Caco-2 (cell line): ENCODE results near the gene CDH16. TPM values are rescaled to one million over a fixed set of nuclear protein-coding genes. Genes with fewer than 3 reads are reported as not detected.

ENCODE experiments used
- BruUV-seq: library from RNA; stranded (reverse); fragments of 400-500 nt; replicated peaks from 2 replicates; lab custom pipeline; 2021; lab: Mats Ljungman, UMichigan
- CTCF ChIA-PET: fragments of 300-600 bp; sonication (Branson Sonifier 250); formaldehyde crosslinking; loops from one replicate; lab custom pipeline; 2022; ENCODE audit warnings: antibody characterized with exemption; lab: Charles Lee
- POLR2A ChIA-PET: fragments of 300-600 bp; sonication (Branson Sonifier 250); formaldehyde crosslinking; loops from one replicate; lab custom pipeline; 2022; ENCODE audit warnings: antibody characterized with exemption; lab: Charles Lee
- DNase-seq, 2 experiments: peaks; one replicate each; pipeline versions ENCODE4 v3.0.0 to v3.0.0-alpha.2; 2020 to 2022
- H3K27me3 ChIP-seq: replicated peaks from 2 replicates; pipeline ENCODE4 v1.6.0; 2011; ENCODE audit warnings: low read length; ENCODE audit not compliant: control insufficient read depth, insufficient read depth
- H3K36me3 ChIP-seq: 2 replicates; pipeline ENCODE4 v1.5.1; 2011; ENCODE audit warnings: low read length; ENCODE audit not compliant: control insufficient read depth, insufficient read depth
- H3K4me1 ChIP-seq: fragments of 250-450 bp; sonication (Bioruptor Pico); 2 replicates; pipeline ENCODE4 v1.5.1; 2020; ENCODE audit warnings: mild to moderate bottlenecking
- H3K4me3 ChIP-seq: 2 replicates; pipeline ENCODE4 v1.5.1; 2011; ENCODE audit warnings: low read depth, mild to moderate bottlenecking, control low read depth, low read length
- H3K9me3 ChIP-seq: fragments of 250-450 bp; sonication (Bioruptor Pico); 2 replicates; pipeline ENCODE4 v1.5.1; 2020; ENCODE audit warnings: mild to moderate bottlenecking, moderate library complexity
- H3K27ac Mint-ChIP-seq: one replicate; pipeline ENCODE4 v1.8.0; 2022; ENCODE audit warnings: mixed read lengths; ENCODE audit not compliant: unreplicated experiment
- H3K27me3 Mint-ChIP-seq: one replicate; pipeline ENCODE4 v1.8.0; 2022; ENCODE audit warnings: mixed read lengths; ENCODE audit not compliant: insufficient read depth, unreplicated experiment
- H3K36me3 Mint-ChIP-seq: one replicate; pipeline ENCODE4 v1.8.0; 2022; ENCODE audit warnings: mild to moderate bottlenecking, mixed read lengths; ENCODE audit not compliant: insufficient read depth, unreplicated experiment
- H3K4me1 Mint-ChIP-seq: one replicate; pipeline ENCODE4 v1.8.0; 2022; ENCODE audit warnings: low read depth, mixed read lengths; ENCODE audit not compliant: unreplicated experiment
- H3K4me3 Mint-ChIP-seq: one replicate; pipeline ENCODE4 v1.8.0; 2022; ENCODE audit warnings: mild to moderate bottlenecking, moderate library complexity, mixed read lengths; ENCODE audit not compliant: unreplicated experiment
- H3K9me3 Mint-ChIP-seq: one replicate; pipeline ENCODE4 v1.8.0; 2022; ENCODE audit warnings: mixed read lengths; ENCODE audit not compliant: unreplicated experiment
- intact Hi-C: fragments of 100-400 bp; cut with micrococcal nuclease; formaldehyde crosslinking; loops from one replicate; pipeline ENCODE4 v1.10.0; 2022; ENCODE audit not compliant: unreplicated experiment
- total RNA-seq: library from RNA; stranded (reverse); gene quantifications from 2 replicates; pipeline ENCODE4 v1.2.3, GENCODE V29; 2022
- TF ChIP-seq, protein P1 (sequence below), 2 experiments: fragments of 200-600 bp in 1 of 2; IDR thresholded peaks; 1 replicate in 1 of 2; 2 replicates in 1 of 2; pipeline versions ENCODE4 v1.5.1 to v1.8.0; 2011 to 2022; ENCODE audit warnings: antibody characterized with exemption in 1 of 2, control low read depth in 1 of 2, inconsistent platforms in 1 of 2, low read depth in 1 of 2, low read length in 1 of 2, mild to moderate bottlenecking in 1 of 2, moderate library complexity in 1 of 2; ENCODE audit not compliant: insufficient read depth in 1 of 2, severe bottlenecking in 1 of 2, unreplicated experiment in 1 of 2

Gene CDH16
- total RNA-seq, 1 experiment from 2014 or later: 0.48 TPM

GRCh38 chr16:66894055-66894454, 24.6 kb downstream of the CDH16 start:
- peaks cover 17% of the 10 kb centered on the region for H3K36me3 Mint-ChIP-seq
- ChIA-PET CTCF (interaction anchor here (1.0 to 3.0 kb wide), 3 partner anchors 13 to 54 kb away, joined by 3 to 36 read pairs (median 4); partner anchors contain the start of gene PDP2), POLR2A (no interaction called here)

GRCh38 chr16:66891797-66892196, 26.9 kb downstream of the CDH16 start:
- Histone ChIP-seq H3K36me3 (no peaks in the 10 kb centered on the region; the same call in 1 of the 2 replicates), H3K4me1 (peaks cover 17% of the 10 kb centered on the region), H3K4me3 (no peak overlapping the region), H3K27me3 (no peaks in the 10 kb centered on the region), H3K9me3 (no peaks in the 10 kb centered on the region)
- ChIA-PET CTCF (interaction anchor here (0.9 to 1.2 kb wide), 2 partner anchors 18 to 57 kb away, joined by 3 to 7 read pairs; no protein-coding TSS in a partner anchor), POLR2A (interaction anchor here (0.6 kb wide), 2 partner anchors 355 to 619 kb away, joined by 3 to 7 read pairs; no protein-coding TSS in a partner anchor)
- no TSS peak for BruUV-seq
- no peak for DNase-seq
- Mint-ChIP-seq H3K4me1 (peaks cover 15% of the 10 kb centered on the region), H3K27ac (no peak overlapping the region), H3K36me3 (peaks cover 39% of the 10 kb centered on the region), H3K4me3 (no peak overlapping the region), H3K9me3 (no peaks in the 10 kb centered on the region), H3K27me3 (no peaks in the 10 kb centered on the region)
- intact Hi-C loops: no loop called here
- TF ChIP-seq, protein P1, sequence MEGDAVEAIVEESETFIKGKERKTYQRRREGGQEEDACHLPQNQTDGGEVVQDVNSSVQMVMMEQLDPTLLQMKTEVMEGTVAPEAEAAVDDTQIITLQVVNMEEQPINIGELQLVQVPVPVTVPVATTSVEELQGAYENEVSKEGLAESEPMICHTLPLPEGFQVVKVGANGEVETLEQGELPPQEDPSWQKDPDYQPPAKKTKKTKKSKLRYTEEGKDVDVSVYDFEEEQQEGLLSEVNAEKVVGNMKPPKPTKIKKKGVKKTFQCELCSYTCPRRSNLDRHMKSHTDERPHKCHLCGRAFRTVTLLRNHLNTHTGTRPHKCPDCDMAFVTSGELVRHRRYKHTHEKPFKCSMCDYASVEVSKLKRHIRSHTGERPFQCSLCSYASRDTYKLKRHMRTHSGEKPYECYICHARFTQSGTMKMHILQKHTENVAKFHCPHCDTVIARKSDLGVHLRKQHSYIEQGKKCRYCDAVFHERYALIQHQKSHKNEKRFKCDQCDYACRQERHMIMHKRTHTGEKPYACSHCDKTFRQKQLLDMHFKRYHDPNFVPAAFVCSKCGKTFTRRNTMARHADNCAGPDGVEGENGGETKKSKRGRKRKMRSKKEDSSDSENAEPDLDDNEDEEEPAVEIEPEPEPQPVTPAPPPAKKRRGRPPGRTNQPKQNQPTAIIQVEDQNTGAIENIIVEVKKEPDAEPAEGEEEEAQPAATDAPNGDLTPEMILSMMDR (IDR thresholded peaks at IDR 0.05; ENCODE audit: insufficient read depth in 1 of 2, low read depth in 1 of 2, low read length in 1 of 2, severe bottlenecking in 1 of 2, unreplicated experiment in 1 of 2): no peak

More at GRCh38 chr16:66894055-66894454, 24.6 kb downstream of the CDH16 start:
- no peaks in the 10 kb centered on the region for H3K27me3 Mint-ChIP-seq
- H3K27ac Mint-ChIP-seq: no peak overlapping the region
- peaks cover 28% of the 10 kb centered on the region for H3K4me1 ChIP-seq
- TF ChIP-seq, protein P1 (IDR thresholded peaks at IDR 0.05; ENCODE audit: insufficient read depth in 1 of 2, low read depth in 1 of 2, low read length in 1 of 2, severe bottlenecking in 1 of 2, unreplicated experiment in 1 of 2): no peak
- H3K4me1 Mint-ChIP-seq: peaks cover 20% of the 10 kb centered on the region
- DNase-seq: no peak
- H3K4me3 Mint-ChIP-seq: no peak overlapping the region
- H3K9me3 ChIP-seq: no peaks in the 10 kb centered on the region
- H3K9me3 Mint-ChIP-seq: no peaks in the 10 kb centered on the region
- H3K27me3 ChIP-seq: no peaks in the 10 kb centered on the region
- intact Hi-C loops: loop anchor here (2.0 kb wide), 1 partner anchor 61 kb away; no protein-coding TSS in a partner anchor
- H3K4me3 ChIP-seq: no peak overlapping the region
- no peaks in the 10 kb centered on the region; the same call in 1 of the 2 replicates for H3K36me3 ChIP-seq
- BruUV-seq: no TSS peak

GRCh38 chr16:66891360-66891759, 27.3 kb downstream of the CDH16 start:
- H3K27me3 Mint-ChIP-seq: no peaks in the 10 kb centered on the region
- CTCF ChIA-PET: interaction anchor here (1.2 kb wide), 2 partner anchors 19 to 61 kb away, joined by 3 read pairs; partner anchors contain the start of gene NAE1

More at GRCh38 chr16:66891360-66891759, 27.3 kb downstream of the CDH16 start:
- DNase-seq: no peak
- Mint-ChIP-seq H3K36me3 (peaks cover 43% of the 10 kb centered on the region), H3K4me1 (peaks cover 15% of the 10 kb centered on the region), H3K4me3 (no peak overlapping the region), H3K27ac (no peak overlapping the region), H3K9me3 (no peaks in the 10 kb centered on the region)
- Histone ChIP-seq H3K4me3 (no peak overlapping the region), H3K9me3 (no peaks in the 10 kb centered on the region), H3K27me3 (no peaks in the 10 kb centered on the region), H3K36me3 (no peaks in the 10 kb centered on the region; the same call in 1 of the 2 replicates), H3K4me1 (peaks cover 17% of the 10 kb centered on the region)
- intact Hi-C loops: no loop called here
- TF ChIP-seq, protein P1 (IDR thresholded peaks at IDR 0.05; ENCODE audit: insufficient read depth in 1 of 2, low read depth in 1 of 2, low read length in 1 of 2, severe bottlenecking in 1 of 2, unreplicated experiment in 1 of 2): no peak
- POLR2A ChIA-PET: interaction anchor here (0.6 kb wide), 2 partner anchors 355 to 619 kb away, joined by 3 to 7 read pairs; no protein-coding TSS in a partner anchor
- no TSS peak for BruUV-seq
